Ovary (tissue), 9 donors: Measurements from ENCODE around the gene BLOC1S1. TPM values are rescaled to one million over a fixed set of nuclear protein-coding genes. Genes with fewer than 3 reads are reported as not detected.

Source experiments
- DNase-seq, 5 donors: peaks; one replicate each; pipeline ENCODE4 v3.0.0-alpha.2; 2019 to 2020
- H3K27ac ChIP-seq, 2 donors: fragments of 200-600 bp; one replicate each; pipeline versions ENCODE4 v1.5.1 to v1.8.0; 2019 to 2022
- H3K27me3 ChIP-seq: fragments of 200-600 bp; one replicate; pipeline ENCODE4 v1.8.0; 2022
- H3K36me3 ChIP-seq: fragments of 200-600 bp; sonication (generic); one replicate; pipeline ENCODE4 v1.5.1; 2019
- H3K4me1 ChIP-seq: one replicate; pipeline ENCODE4 v1.8.1; 2013; ENCODE audit warnings: mild to moderate bottlenecking, moderate library complexity; ENCODE audit not compliant: insufficient read depth
- H3K4me3 ChIP-seq: fragments of 200-600 bp; sonication (generic); one replicate; pipeline ENCODE4 v1.5.1; 2017
- H3K9me3 ChIP-seq, 2 donors: fragments of 200-600 bp in 1 of 2; sonication (generic) in 1 of 2; one replicate each; pipeline versions ENCODE4 v1.5.1 to v1.8.1; 2013 to 2019; ENCODE audit warnings: mild to moderate bottlenecking in 1 of 2, moderate library complexity in 1 of 2
- CTCF ChIP-seq, 3 donors: fragments of 450-650 bp in 2 of 3; fragments of 200-600 bp in 1 of 3; IDR thresholded peaks; one replicate each; pipeline versions ENCODE4 v1.5.1 to v1.8.0; 2016 to 2022; ENCODE audit warnings: antibody characterized with exemption in 3 of 3, mild to moderate bottlenecking in 1 of 3
- EP300 ChIP-seq: sonication (generic); formaldehyde crosslinking; IDR thresholded peaks from one replicate; pipeline ENCODE4 v1.6.1; 2017; ENCODE audit warnings: antibody characterized with exemption
- POLR2A ChIP-seq: fragments of 450-650 bp; IDR thresholded peaks from one replicate; pipeline ENCODE4 v1.6.1; 2017; ENCODE audit warnings: antibody characterized with exemption, mild to moderate bottlenecking, moderate library complexity
- WGBS, 3 donors: extraction: QIAGEN DNeasy Blood & Tissue Kit in 1 of 3; methylation state at CpG; one replicate each; pipeline versions ENCODE4 v1.1.5 to v1.1.7; 2013 to 2017; 5-methylcytosine and 5-hydroxymethylcytosine counted together
- intact Hi-C, 4 donors: fragments of 100-400 bp; cut with DNase I; formaldehyde crosslinking; loops; one replicate each; pipeline versions ENCODE4 v1.11.0 to v1.15.1; 2022 to 2023
- polyA plus RNA-seq, 2 donors: library from polyadenylated mRNA; stranded (reverse); fragments of 200-250 nt in 1 of 2; fragments of 350-450 nt in 1 of 2; fragmentation: Illumina TruSeq in 1 of 2; extraction: RNeasy Lipid Tissue Mini Kit (QIAGEN cat#74804) in 1 of 2; gene quantifications; one replicate each; pipeline ENCODE4 v1.2.3, GENCODE V29; 2013 to 2014
- total RNA-seq, 7 donors: library from RNA; depleted of rRNA in 2 of 7; stranded (reverse); fragments of >200 nt in 2 of 7; fragmentation: NEBNext Ultra II Directional in 3 of 7; extraction: Animal tissue kit (Norgen Biotek cat#: 25700) in 3 of 7; gene quantifications; one replicate each; pipeline versions ENCODE4 v1.1.0 to v1.2.4, GENCODE V29; 2016 to 2023
- donor health status: DM: no; HTN: no; CAD: no; lungs with moderate emphysema.
- donor health status: DM: no; HTN: no; CAD: no.
- donor health status: Bipolar disorder and iron deficiency.
- donor health status: DM: yes; HTN: yes; CAD: no.
- donor health status: DM: no; HTN: no; CAD: no.
- donor health status: DM: yes; HTN: yes; CAD: no.

The BLOC1S1 gene
- total and polyA plus RNA-seq, 9 donors, result 96.0 to 214 (median 120) TPM

- no peak for DNase-seq
- H3K36me3 ChIP-seq, result no peaks in the 10 kb centered on the region
- peaks cover 12% of the 10 kb centered on the region for H3K4me1 ChIP-seq
- H3K27ac ChIP-seq, result peak overlapping the region; percentile 88
- peak overlapping the region; percentile 52 for H3K4me3 ChIP-seq
- H3K27me3 ChIP-seq, result no peaks in the 10 kb centered on the region
- H3K9me3 ChIP-seq, result no peaks in the 10 kb centered on the region
- no peak for TF ChIP-seq POLR2A
- no peak for TF ChIP-seq CTCF (IDR thresholded peaks at IDR 0.05)
- no peak for TF ChIP-seq EP300
- WGBS, 3 donors, result 37 to 49% (median 38%) methylated on average over 8 of the region's 8 CpGs
- intact Hi-C loops, result no loop called here
These were observed 1.5 kb downstream of the BLOC1S1 start for GRCh38 chr12:55717011-55718007.

GRCh38 chr12:55718015-55718414, 2.2 kb downstream of the BLOC1S1 start:
- DNase-seq, result peak in 1 of 5 donors; percentile 24
- H3K4me1 ChIP-seq, result peaks cover 12% of the 10 kb centered on the region
- intact Hi-C loops, result no loop called here
- 3 to 13% (median 10%) methylated on average over 4 of the region's 4 CpGs for WGBS, 3 donors
- H3K27ac ChIP-seq, result peak overlapping the region in 1 of 2 donors; percentile 61
- no peak overlapping the region for H3K4me3 ChIP-seq
- no peaks in the 10 kb centered on the region for H3K9me3 ChIP-seq
- TF ChIP-seq CTCF (IDR thresholded peaks at IDR 0.05), result no peak
- TF ChIP-seq POLR2A, result no peak
- TF ChIP-seq EP300, result no peak
- H3K36me3 ChIP-seq, result no peaks in the 10 kb centered on the region
- H3K27me3 ChIP-seq, result no peaks in the 10 kb centered on the region

- Histone ChIP-seq H3K9me3 (no peaks in the 10 kb centered on the region), H3K27me3 (no peaks in the 10 kb centered on the region), H3K4me1 (peaks cover 12% of the 10 kb centered on the region), H3K36me3 (no peaks in the 10 kb centered on the region), H3K4me3 (no peak overlapping the region), H3K27ac (peak overlapping the region; percentile 40 to 47)
- intact Hi-C loops, result no loop called here
- DNase-seq, result peak in 1 of 5 donors; percentile 19
- no peak for TF ChIP-seq POLR2A
- TF ChIP-seq CTCF (IDR thresholded peaks at IDR 0.05), result no peak
- TF ChIP-seq EP300, result no peak
- WGBS, 3 donors, result 29 to 38% (median 33%) methylated on average over 4 of the region's 4 CpGs
These were observed 2.9 kb downstream of the BLOC1S1 start for GRCh38 chr12:55718624-55719275.

- no peaks in the 10 kb centered on the region for H3K27me3 ChIP-seq
- intact Hi-C loops, result no loop called here
- H3K36me3 ChIP-seq, result no peaks in the 10 kb centered on the region
- no peak overlapping the region for H3K4me3 ChIP-seq
- H3K9me3 ChIP-seq, result no peaks in the 10 kb centered on the region
- DNase-seq, result no peak
- H3K27ac ChIP-seq, result peak overlapping the region; percentile 40 to 47
- no peak for TF ChIP-seq POLR2A
- no peak for TF ChIP-seq CTCF (IDR thresholded peaks at IDR 0.05)
- no peak for TF ChIP-seq EP300
- 70 to 78% (median 76%) methylated on average over 7 of the region's 7 CpGs for WGBS, 3 donors
- H3K4me1 ChIP-seq, result peaks cover 12% of the 10 kb centered on the region
These were observed 3.5 kb downstream of the BLOC1S1 start for GRCh38 chr12:55719371-55719770.
